Mesothelial cell of epicardium (in vitro differentiated cells): Measurements from ENCODE around the gene PPIF. TPM values are rescaled to one million over a fixed set of nuclear protein-coding genes. Genes with fewer than 3 reads are reported as not detected.

Experiments
- DNase-seq, 2 experiments: peaks; one replicate each; pipeline ENCODE4 v3.0.0; 2021; ENCODE audit warnings: low spot score in 2 of 2; ENCODE audit not compliant: unreplicated experiment in 2 of 2
- H3K27ac Mint-ChIP-seq: 2 replicates; pipeline ENCODE4 v1.8.0; 2021; ENCODE audit warnings: mixed read lengths
- H3K27me3 Mint-ChIP-seq: 2 replicates; pipeline ENCODE4 v1.8.0; 2021; ENCODE audit warnings: low read depth, mixed read lengths
- H3K36me3 Mint-ChIP-seq: 2 replicates; pipeline ENCODE4 v1.8.0; 2021; ENCODE audit warnings: mixed read lengths
- H3K4me1 Mint-ChIP-seq: 2 replicates; pipeline ENCODE4 v1.8.0; 2021; ENCODE audit warnings: mixed read lengths
- H3K4me3 Mint-ChIP-seq: 2 replicates; pipeline ENCODE4 v1.8.0; 2021; ENCODE audit warnings: mild to moderate bottlenecking, moderate library complexity, mixed read lengths
- H3K9me3 Mint-ChIP-seq: 2 replicates; pipeline ENCODE4 v1.8.0; 2021; ENCODE audit warnings: mixed read lengths
- total RNA-seq: library from RNA; stranded (reverse); gene quantifications from 3 replicates; pipeline ENCODE4 v1.2.1, GENCODE V29; 2021
- TF ChIP-seq, protein P1 (sequence below): fragments of 200-600 bp; sonication (generic); IDR thresholded peaks from one replicate; pipeline ENCODE4 v1.5.0; 2021; ENCODE audit warnings: antibody characterized with exemption; ENCODE audit not compliant: unreplicated experiment

The PPIF gene
- total RNA-seq, 1 donor from 2014 or later, result 35.1 TPM

- no peak for DNase-seq
These were observed 25.8 kb upstream of the PPIF start for GRCh38 chr10:79321494-79321882.

GRCh38 chr10:79321951-79322350 lies 25.3 kb upstream of the PPIF start:
- H3K27me3 Mint-ChIP-seq, result no peaks in the 10 kb centered on the region
- no peak overlapping the region for H3K4me3 Mint-ChIP-seq
- no peak overlapping the region for H3K27ac Mint-ChIP-seq
- TF ChIP-seq, protein P1, sequence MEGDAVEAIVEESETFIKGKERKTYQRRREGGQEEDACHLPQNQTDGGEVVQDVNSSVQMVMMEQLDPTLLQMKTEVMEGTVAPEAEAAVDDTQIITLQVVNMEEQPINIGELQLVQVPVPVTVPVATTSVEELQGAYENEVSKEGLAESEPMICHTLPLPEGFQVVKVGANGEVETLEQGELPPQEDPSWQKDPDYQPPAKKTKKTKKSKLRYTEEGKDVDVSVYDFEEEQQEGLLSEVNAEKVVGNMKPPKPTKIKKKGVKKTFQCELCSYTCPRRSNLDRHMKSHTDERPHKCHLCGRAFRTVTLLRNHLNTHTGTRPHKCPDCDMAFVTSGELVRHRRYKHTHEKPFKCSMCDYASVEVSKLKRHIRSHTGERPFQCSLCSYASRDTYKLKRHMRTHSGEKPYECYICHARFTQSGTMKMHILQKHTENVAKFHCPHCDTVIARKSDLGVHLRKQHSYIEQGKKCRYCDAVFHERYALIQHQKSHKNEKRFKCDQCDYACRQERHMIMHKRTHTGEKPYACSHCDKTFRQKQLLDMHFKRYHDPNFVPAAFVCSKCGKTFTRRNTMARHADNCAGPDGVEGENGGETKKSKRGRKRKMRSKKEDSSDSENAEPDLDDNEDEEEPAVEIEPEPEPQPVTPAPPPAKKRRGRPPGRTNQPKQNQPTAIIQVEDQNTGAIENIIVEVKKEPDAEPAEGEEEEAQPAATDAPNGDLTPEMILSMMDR, result no peak
- peaks cover 26% of the 10 kb centered on the region for H3K4me1 Mint-ChIP-seq
- peaks cover 8% of the 10 kb centered on the region for H3K9me3 Mint-ChIP-seq
- no peak for DNase-seq
- H3K36me3 Mint-ChIP-seq, result no peaks in the 10 kb centered on the region

More at GRCh38 chr10:79321494-79321882, 25.8 kb upstream of the PPIF start:
- no peaks in the 10 kb centered on the region for H3K27me3 Mint-ChIP-seq
- no peak overlapping the region for H3K4me3 Mint-ChIP-seq
- peaks cover 28% of the 10 kb centered on the region for H3K4me1 Mint-ChIP-seq
- TF ChIP-seq, protein P1, result no peak
- H3K27ac Mint-ChIP-seq, result no peak overlapping the region
- peaks cover 8% of the 10 kb centered on the region for H3K9me3 Mint-ChIP-seq
- H3K36me3 Mint-ChIP-seq, result no peaks in the 10 kb centered on the region

GRCh38 chr10:79322616-79323543 lies 24.4 kb upstream of the PPIF start:
- Mint-ChIP-seq H3K4me3 (no peak overlapping the region), H3K4me1 (peaks cover 16% of the 10 kb centered on the region), H3K27me3 (no peaks in the 10 kb centered on the region), H3K27ac (no peak overlapping the region), H3K9me3 (peaks cover 8% of the 10 kb centered on the region), H3K36me3 (no peaks in the 10 kb centered on the region)
- TF ChIP-seq, protein P1, result no peak
- DNase-seq, result no peak

DNA sequence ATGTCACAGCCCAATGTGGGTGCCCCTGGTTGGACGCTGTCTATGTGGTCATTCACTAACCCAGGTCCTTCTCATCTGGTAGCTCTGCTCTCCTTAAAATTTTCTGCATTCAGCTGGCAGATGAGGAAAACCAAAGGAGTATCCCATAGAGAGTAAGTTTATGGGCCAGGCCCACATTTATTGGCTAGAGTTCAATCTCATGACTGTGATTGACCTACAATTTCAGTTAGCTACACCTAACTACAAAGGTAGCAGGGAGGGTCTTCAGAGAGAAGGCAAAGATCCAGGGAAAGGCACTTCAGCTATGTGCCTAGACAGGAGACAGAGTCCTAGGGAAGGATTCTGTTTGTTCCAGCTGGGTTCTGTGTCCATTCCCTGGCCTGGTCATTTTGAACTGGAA lies 23.7 kb upstream of the PPIF start:
- TF ChIP-seq, protein P1, result no peak
- Mint-ChIP-seq H3K27ac (no peak overlapping the region), H3K4me1 (peaks cover 12% of the 10 kb centered on the region), H3K4me3 (no peak overlapping the region), H3K27me3 (no peaks in the 10 kb centered on the region), H3K9me3 (peaks cover 8% of the 10 kb centered on the region), H3K36me3 (no peaks in the 10 kb centered on the region)
- no peak for DNase-seq

- peaks cover 12% of the 10 kb centered on the region for H3K4me1 Mint-ChIP-seq
- H3K9me3 Mint-ChIP-seq, result peaks cover 5% of the 10 kb centered on the region
- H3K36me3 Mint-ChIP-seq, result no peaks in the 10 kb centered on the region
- H3K27me3 Mint-ChIP-seq, result no peaks in the 10 kb centered on the region
- TF ChIP-seq, protein P1, result no peak
- H3K4me3 Mint-ChIP-seq, result no peak overlapping the region
- no peak overlapping the region for H3K27ac Mint-ChIP-seq
- no peak for DNase-seq
These were observed 23.1 kb upstream of the PPIF start for GRCh38 chr10:79324032-79324695.
